Retinal pigment epithelial cell (primary cell): ENCODE results near the gene PCCA.

Source experiments
- DNase-seq: peaks from one replicate; pipeline ENCODE4 v3.0.0-alpha.2; 2010; ENCODE audit warnings: low read depth
- H3K4me3 ChIP-seq: 2 replicates; pipeline ENCODE4 v1.5.1; 2011; ENCODE audit warnings: mild to moderate bottlenecking, low read length, control low read depth, moderate library complexity
- TF ChIP-seq, protein P1 (sequence below): conservative IDR thresholded peaks from 2 replicates; pipeline ENCODE4 v1.5.1; 2011; ENCODE audit warnings: low read depth, low read length, control low read depth, inconsistent platforms

The PCCA gene

GRCh38 chr13:100323937-100324336 is 235.0 kb downstream of the PCCA start:
- no peak for DNase-seq
- no peak overlapping the region for H3K4me3 ChIP-seq
- TF ChIP-seq, protein P1, sequence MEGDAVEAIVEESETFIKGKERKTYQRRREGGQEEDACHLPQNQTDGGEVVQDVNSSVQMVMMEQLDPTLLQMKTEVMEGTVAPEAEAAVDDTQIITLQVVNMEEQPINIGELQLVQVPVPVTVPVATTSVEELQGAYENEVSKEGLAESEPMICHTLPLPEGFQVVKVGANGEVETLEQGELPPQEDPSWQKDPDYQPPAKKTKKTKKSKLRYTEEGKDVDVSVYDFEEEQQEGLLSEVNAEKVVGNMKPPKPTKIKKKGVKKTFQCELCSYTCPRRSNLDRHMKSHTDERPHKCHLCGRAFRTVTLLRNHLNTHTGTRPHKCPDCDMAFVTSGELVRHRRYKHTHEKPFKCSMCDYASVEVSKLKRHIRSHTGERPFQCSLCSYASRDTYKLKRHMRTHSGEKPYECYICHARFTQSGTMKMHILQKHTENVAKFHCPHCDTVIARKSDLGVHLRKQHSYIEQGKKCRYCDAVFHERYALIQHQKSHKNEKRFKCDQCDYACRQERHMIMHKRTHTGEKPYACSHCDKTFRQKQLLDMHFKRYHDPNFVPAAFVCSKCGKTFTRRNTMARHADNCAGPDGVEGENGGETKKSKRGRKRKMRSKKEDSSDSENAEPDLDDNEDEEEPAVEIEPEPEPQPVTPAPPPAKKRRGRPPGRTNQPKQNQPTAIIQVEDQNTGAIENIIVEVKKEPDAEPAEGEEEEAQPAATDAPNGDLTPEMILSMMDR, result no peak

DNA sequence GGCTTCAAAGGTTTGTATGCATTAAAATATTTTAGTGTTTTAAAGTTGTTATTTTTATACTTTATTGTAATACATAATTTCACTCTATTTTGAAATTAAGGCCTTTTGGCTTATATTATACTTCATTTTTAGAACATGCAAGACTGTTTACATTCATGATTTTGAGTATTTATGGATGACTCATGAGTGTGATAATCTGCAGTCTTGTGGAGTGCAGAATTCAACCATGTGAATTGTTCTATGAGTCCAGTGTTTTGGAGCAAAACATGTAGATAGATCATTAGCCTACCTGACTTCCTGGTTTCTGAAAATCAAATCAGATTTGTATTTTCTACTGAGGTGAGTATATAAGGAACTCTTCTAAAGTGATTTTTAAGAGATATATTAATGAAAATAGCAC is 241.8 kb downstream of the PCCA start:
- peak; percentile 39 for DNase-seq
- TF ChIP-seq, protein P1, result no peak
- no peak overlapping the region for H3K4me3 ChIP-seq

- no peak for DNase-seq
- TF ChIP-seq, protein P1, result no peak
- H3K4me3 ChIP-seq, result no peak overlapping the region
These were observed 244.2 kb downstream of the PCCA start for GRCh38 chr13:100333141-100333540.

DNA sequence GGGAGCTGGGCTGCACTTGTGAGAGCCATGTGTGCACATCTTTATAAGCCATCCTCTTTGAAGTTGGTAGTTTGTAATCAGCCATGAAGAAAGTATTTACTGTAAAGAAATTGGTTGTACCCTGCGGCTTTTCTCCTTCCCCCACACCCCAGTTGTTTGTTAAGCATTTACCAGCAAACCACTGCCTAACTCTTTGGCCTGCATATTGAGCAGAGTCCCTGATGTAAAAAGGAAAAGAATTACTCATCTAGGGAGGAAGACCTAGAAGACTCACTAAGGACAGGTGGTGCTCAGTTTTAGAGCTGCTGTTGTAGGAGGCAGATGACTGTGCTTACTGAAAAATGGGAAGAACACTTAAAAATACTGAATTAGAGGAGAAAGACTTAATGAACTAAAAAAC is 245.3 kb downstream of the PCCA start:
- no peak overlapping the region for H3K4me3 ChIP-seq
- TF ChIP-seq, protein P1, result no peak
- DNase-seq, result no peak

GRCh38 chr13:100336795-100337516 is 248.1 kb downstream of the PCCA start:
- TF ChIP-seq, protein P1, result no peak
- no peak overlapping the region for H3K4me3 ChIP-seq
- DNase-seq, result no peak

DNA sequence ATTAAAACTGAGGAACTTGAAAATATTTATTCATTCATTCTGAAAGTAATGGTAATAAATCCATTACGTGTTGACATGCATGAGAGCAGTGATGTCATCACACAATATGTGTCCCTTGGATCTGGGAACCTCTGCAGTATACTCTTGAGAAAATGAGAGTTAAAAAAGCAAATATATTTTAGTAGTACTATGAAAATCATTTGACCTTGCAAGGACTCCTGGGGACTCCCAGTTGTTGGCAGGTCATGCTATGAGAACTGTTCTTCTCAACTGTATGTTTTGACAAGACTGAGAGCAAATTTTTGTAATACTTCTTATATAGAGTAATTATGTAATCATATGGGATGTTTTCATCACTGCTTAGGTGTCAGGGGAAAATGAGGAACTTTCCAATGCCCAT is 249.4 kb downstream of the PCCA start:
- TF ChIP-seq, protein P1, result no peak
- no peak for DNase-seq
- H3K4me3 ChIP-seq, result no peak overlapping the region

- TF ChIP-seq, protein P1, result no peak
- H3K4me3 ChIP-seq, result no peak overlapping the region
- no peak for DNase-seq
These were observed 250.6 kb downstream of the PCCA start for GRCh38 chr13:100339411-100339940.
